AG04449 (cell line): ENCODE measurements around the gene LMNA.
"Not testable (repeated sequence)": the region's sequence is repeated elsewhere in the genome, so short reads cannot be mapped to it uniquely, and the experiment has no call there.

Source experiments
- CTCF ChIA-PET: fragments of 350-600 bp; formaldehyde crosslinking; extraction: SDS; loops from one replicate; lab custom pipeline; 2021; ENCODE audit warnings: antibody characterized with exemption; lab: Yijun Ruan, JAX
- POLR2A ChIA-PET: fragments of 400-600, 350-600 bp; formaldehyde crosslinking; extraction: SDS; loops from one replicate; lab custom pipeline; 2020; ENCODE audit warnings: antibody characterized with exemption, inconsistent platforms; lab: Yijun Ruan, JAX
- DNase-seq: peaks from one replicate; pipeline ENCODE4 v3.0.0-alpha.2; 2010; ENCODE audit warnings: low read depth, low spot score
- H3K4me3 ChIP-seq: 2 replicates; pipeline ENCODE4 v1.5.1; 2011; ENCODE audit warnings: low read depth, mild to moderate bottlenecking, control low read depth, low read length
- CTCF ChIP-seq: IDR thresholded peaks from one replicate; pipeline ENCODE4 v1.5.1; 2011; ENCODE audit warnings: mild to moderate bottlenecking, moderate library complexity, low read length, control low read depth, inconsistent platforms; ENCODE audit not compliant: insufficient read depth; ENCODE audit errors: missing control alignments

The LMNA gene

GRCh38 chr1:156172696-156173470, 58.4 kb downstream of the LMNA start:
- no peak for TF ChIP-seq CTCF
- H3K4me3 ChIP-seq, result no peak overlapping the region
- POLR2A ChIA-PET, result no interaction called here
- CTCF ChIA-PET, result interaction anchor here (1.3 to 1.6 kb wide), 2 partner anchors 19 to 21 kb away, joined by 3 read pairs; no protein-coding TSS in a partner anchor
- DNase-seq, result no peak

- CTCF ChIA-PET, result interaction anchor here (0.8 to 1.7 kb wide), 5 partner anchors 9 to 86 kb away, joined by 3 to 5 read pairs (median 3); partner anchors contain the start of gene SLC25A44
- POLR2A ChIA-PET, result no interaction called here
- TF ChIP-seq CTCF, result no peak
- no peak for DNase-seq
- no peak overlapping the region for H3K4me3 ChIP-seq
Measured at GRCh38 chr1:156176610-156177210, 62.2 kb downstream of the LMNA start.

- ChIA-PET CTCF (interaction anchor here (1.1 to 1.5 kb wide), 2 partner anchors 16 to 87 kb away, joined by 3 to 4 read pairs; partner anchors contain the start of gene SLC25A44), POLR2A (no interaction called here)
- no peak for TF ChIP-seq CTCF
- no peak overlapping the region for H3K4me3 ChIP-seq
- DNase-seq, result no peak
Measured at GRCh38 chr1:156177919-156178654, 63.6 kb downstream of the LMNA start.

- ChIA-PET POLR2A (no interaction called here), CTCF (no interaction called here)
- no peak for TF ChIP-seq CTCF
Measured at GRCh38 chr1:156180471-156180870, 66.0 kb downstream of the LMNA start.

GRCh38 chr1:156181391-156181924, 66.9 kb downstream of the LMNA start:
- POLR2A ChIA-PET, DNase-seq, CTCF ChIA-PET, H3K4me3 ChIP-seq: not testable (repeated sequence)

More at GRCh38 chr1:156180471-156180870, 66.0 kb downstream of the LMNA start:
- no peak overlapping the region for H3K4me3 ChIP-seq
- no peak for DNase-seq

- H3K4me3 ChIP-seq, CTCF ChIA-PET, DNase-seq, POLR2A ChIA-PET: not testable (repeated sequence)
Measured at GRCh38 chr1:156182010-156182779, 67.7 kb downstream of the LMNA start.

GRCh38 chr1:156186347-156187177, 72.1 kb downstream of the LMNA start:
- not testable (repeated sequence) for H3K4me3 ChIP-seq, DNase-seq
- ChIA-PET POLR2A (interaction anchor here (1.2 kb wide), 1 partner anchor 63 kb away, joined by 3 read pairs; no protein-coding TSS in a partner anchor), CTCF (interaction anchor here (1.6 kb wide), 1 partner anchor 11 kb away, joined by 5 read pairs; no protein-coding TSS in a partner anchor)
